Measurements from ENCODE around the gene TAS2R41.

DNA sequence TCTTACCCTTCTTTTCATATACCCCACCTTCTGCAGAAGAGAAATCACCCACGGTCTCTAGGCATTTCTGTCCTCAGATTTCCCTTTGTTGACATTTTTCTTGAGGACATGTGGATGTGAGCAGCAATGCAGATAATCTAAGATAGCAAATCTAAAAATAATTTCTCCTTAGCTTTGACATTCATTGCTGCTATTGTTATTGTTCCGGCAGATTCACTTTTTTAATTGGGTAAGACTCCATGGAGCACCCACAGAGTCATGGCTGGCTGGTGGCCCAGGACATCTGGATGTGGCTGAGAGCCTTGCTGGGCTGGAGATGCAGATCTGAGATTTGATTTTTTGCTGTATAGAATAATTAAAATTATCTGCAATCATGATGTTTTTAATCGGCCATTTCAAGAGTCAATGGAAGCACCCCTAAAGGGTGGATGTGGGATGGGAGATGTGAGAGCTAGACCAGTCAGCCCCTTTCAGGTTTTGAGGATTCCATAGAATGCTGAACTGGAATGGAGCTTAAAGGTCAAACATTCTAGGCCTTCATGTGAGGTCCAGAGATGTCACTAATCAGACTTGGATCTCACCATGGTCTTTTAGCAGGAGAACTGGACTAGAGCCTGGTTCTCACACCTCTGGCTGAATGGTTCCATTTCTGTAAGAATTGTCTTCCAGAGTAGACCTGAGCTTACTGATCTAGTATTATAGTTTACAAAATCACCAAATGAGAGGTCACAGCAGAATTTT is 37.5 kb downstream of the TAS2R41 start:
- TF ChIP-seq, protein P1, sequence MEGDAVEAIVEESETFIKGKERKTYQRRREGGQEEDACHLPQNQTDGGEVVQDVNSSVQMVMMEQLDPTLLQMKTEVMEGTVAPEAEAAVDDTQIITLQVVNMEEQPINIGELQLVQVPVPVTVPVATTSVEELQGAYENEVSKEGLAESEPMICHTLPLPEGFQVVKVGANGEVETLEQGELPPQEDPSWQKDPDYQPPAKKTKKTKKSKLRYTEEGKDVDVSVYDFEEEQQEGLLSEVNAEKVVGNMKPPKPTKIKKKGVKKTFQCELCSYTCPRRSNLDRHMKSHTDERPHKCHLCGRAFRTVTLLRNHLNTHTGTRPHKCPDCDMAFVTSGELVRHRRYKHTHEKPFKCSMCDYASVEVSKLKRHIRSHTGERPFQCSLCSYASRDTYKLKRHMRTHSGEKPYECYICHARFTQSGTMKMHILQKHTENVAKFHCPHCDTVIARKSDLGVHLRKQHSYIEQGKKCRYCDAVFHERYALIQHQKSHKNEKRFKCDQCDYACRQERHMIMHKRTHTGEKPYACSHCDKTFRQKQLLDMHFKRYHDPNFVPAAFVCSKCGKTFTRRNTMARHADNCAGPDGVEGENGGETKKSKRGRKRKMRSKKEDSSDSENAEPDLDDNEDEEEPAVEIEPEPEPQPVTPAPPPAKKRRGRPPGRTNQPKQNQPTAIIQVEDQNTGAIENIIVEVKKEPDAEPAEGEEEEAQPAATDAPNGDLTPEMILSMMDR (IDR thresholded peaks at IDR 0.05): no peak
- TF ChIP-seq POLR2A (IDR thresholded peaks at IDR 0.05): no peak
